ENCODE data around the gene AGFG2.
"Not testable (repeated sequence)": the region's sequence is repeated elsewhere in the genome, so short reads cannot be mapped to it uniquely, and the experiment has no call there.

AGFG2 gene

GRCh38 chr7:100538654-100539435 lies at the start of gene AGFG2:
Gene AGFG2, plus strand, starts transcription at chr7:100539203. Its CDS starts 144 bp downstream, at chr7:100539347.
- ATAC-seq, result peak; percentile 95 to 96

GRCh38 chr7:100489824-100490223 lies 49.2 kb upstream of the AGFG2 start:
- no peak for ATAC-seq

- ATAC-seq, result no peak
Observed at GRCh38 chr7:100490483-100491191, 48.4 kb upstream of the AGFG2 start.

- no peak for ATAC-seq
Observed at GRCh38 chr7:100491192-100491578, 47.8 kb upstream of the AGFG2 start.

- peak in 1 of 2 donors; percentile 9 for ATAC-seq
Observed at GRCh38 chr7:100492738-100493475, 46.1 kb upstream of the AGFG2 start.

- peak; percentile 77 to 80 for ATAC-seq
Observed at GRCh38 chr7:100493476-100494264, 45.3 kb upstream of the AGFG2 start.

- ATAC-seq, result no peak
Observed at GRCh38 chr7:100496509-100496908, 42.5 kb upstream of the AGFG2 start.

- not testable (repeated sequence) for ATAC-seq
Observed at GRCh38 chr7:100500743-100501142, 38.3 kb upstream of the AGFG2 start.

GRCh38 chr7:100504031-100504430 lies 35.0 kb upstream of the AGFG2 start:
- not testable (repeated sequence) for ATAC-seq

GRCh38 chr7:100504887-100505611 lies 34.0 kb upstream of the AGFG2 start:
- no peak for ATAC-seq

GRCh38 chr7:100506356-100506923 lies 32.6 kb upstream of the AGFG2 start:
- no peak for ATAC-seq

GRCh38 chr7:100509231-100509630 lies 29.8 kb upstream of the AGFG2 start:
- no peak for ATAC-seq

GRCh38 chr7:100510437-100511239 lies 28.4 kb upstream of the AGFG2 start:
- ATAC-seq, result no peak

GRCh38 chr7:100513212-100513810 lies 25.7 kb upstream of the AGFG2 start:
- no peak for ATAC-seq

GRCh38 chr7:100515072-100515532 lies 23.9 kb upstream of the AGFG2 start:
- ATAC-seq, result no peak

- peak; percentile 44 to 67 for ATAC-seq
Observed at GRCh38 chr7:100516135-100516812, 22.7 kb upstream of the AGFG2 start.

GRCh38 chr7:100517305-100517704 lies 21.7 kb upstream of the AGFG2 start:
- ATAC-seq, result no peak

GRCh38 chr7:100519580-100519979 lies 19.4 kb upstream of the AGFG2 start:
- no peak for ATAC-seq

GRCh38 chr7:100520138-100520537 lies 18.9 kb upstream of the AGFG2 start:
- no peak for ATAC-seq

Data from activated CD4-positive, CD25-positive, alpha-beta regulatory T cell treated with anti-CD3 and anti-CD28 coated beads, Interleukin-2, amount 50 U/mL, for 24 hours (primary cell).